T-helper 2 cell treated with Interferon-gamma antibody and Interleukin-4, amounts not matched to agents 100 ng/mL and 5 ng/mL, for 36 hours (primary cell): ENCODE data around the gene KLHL42. TPM values are rescaled to one million over a fixed set of nuclear protein-coding genes. Genes with fewer than 3 reads are reported as not detected.
"Not testable (repeated sequence)": the region's sequence is repeated elsewhere in the genome, so short reads cannot be mapped to it uniquely, and the experiment has no call there.

Source experiments
- intact Hi-C: fragments of 100-400 bp; cut with micrococcal nuclease; formaldehyde crosslinking; loops from one replicate; pipeline ENCODE4 v1.15.1; 2023
- total RNA-seq: library from RNA; stranded (reverse); gene quantifications from 2 replicates; pipeline ENCODE4 v1.2.3, GENCODE V29; 2022

The KLHL42 gene
- total RNA-seq, 1 donor from 2014 or later, result 18.5 TPM

DNA sequence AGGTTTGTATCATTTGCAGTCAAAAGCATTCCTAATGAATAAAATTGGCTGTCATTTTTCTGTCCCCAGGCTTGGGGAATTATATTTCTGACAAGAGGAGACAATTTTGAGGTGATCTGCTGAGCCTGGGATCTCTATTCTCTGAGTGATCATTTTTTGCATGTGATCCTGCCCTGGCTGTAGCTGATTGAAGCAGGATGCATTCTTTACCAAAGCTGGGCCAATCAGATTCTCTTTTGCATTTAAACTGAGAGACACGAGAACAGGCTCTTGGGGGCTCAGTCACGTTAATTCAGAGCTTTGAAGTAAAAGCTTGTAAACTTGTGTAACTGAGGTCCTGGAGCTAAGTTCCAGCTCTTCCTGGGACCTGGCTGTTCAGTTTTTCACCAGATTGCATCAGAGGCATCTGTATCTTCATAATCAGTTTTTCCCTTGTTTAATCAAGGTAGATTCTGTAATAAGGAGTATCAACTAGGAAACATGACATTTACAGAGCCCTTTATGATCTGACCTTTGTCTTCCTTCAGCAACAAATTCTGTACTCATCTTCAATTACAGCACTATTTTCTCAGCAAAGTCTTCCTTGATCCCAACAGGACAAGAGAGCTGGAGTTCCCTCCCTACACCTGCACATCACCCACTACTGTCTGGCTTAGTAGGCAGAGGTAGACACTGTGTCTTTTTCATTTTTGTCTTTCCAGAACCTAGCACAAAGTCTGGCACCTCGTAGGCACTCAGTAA is 35.0 kb downstream of the KLHL42 start:
- intact Hi-C loops, result no loop called here

DNA sequence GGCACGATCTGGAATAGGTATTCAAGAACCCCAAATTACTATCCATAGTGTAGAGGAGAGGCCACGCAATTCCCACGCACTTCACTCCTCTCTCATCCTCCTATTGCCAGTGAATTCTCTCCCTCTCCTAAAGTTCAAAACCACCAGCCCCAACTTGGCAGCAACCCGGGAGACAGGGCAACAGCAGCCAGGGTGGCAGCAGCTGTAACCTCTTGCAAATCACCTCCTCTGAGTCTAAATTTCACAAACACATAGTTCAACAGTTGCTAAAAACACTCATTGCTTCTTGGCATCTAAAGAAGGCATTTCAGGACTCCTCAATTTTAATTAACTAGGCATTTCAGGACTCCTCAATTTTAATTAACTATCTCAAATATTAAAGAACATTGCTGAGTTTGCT is 37.7 kb downstream of the KLHL42 start:
- intact Hi-C loops, result no loop called here

GRCh38 chr12:27818401-27818918 is 38.4 kb downstream of the KLHL42 start:
- intact Hi-C loops, result no loop called here

GRCh38 chr12:27820564-27820963 is 40.5 kb downstream of the KLHL42 start:
- intact Hi-C loops, result no loop called here

GRCh38 chr12:27821259-27821973 is 41.4 kb downstream of the KLHL42 start:
- intact Hi-C loops, result loop anchor here (1.0 kb wide), 1 partner anchor 88 kb away; no protein-coding TSS in a partner anchor

- intact Hi-C loops, result loop anchor here (1.0 to 2.0 kb wide), 2 partner anchors 42 to 111 kb away; partner anchors contain the start of genes KLHL42, MANSC4 and MRPS35
Measured at GRCh38 chr12:27822076-27822712, 42.2 kb downstream of the KLHL42 start.

GRCh38 chr12:27823038-27823437 is 43.0 kb downstream of the KLHL42 start:
- intact Hi-C loops, result loop anchor here (2.0 kb wide), 1 partner anchor 112 kb away; the partner anchor contains the start of gene MRPS35

DNA sequence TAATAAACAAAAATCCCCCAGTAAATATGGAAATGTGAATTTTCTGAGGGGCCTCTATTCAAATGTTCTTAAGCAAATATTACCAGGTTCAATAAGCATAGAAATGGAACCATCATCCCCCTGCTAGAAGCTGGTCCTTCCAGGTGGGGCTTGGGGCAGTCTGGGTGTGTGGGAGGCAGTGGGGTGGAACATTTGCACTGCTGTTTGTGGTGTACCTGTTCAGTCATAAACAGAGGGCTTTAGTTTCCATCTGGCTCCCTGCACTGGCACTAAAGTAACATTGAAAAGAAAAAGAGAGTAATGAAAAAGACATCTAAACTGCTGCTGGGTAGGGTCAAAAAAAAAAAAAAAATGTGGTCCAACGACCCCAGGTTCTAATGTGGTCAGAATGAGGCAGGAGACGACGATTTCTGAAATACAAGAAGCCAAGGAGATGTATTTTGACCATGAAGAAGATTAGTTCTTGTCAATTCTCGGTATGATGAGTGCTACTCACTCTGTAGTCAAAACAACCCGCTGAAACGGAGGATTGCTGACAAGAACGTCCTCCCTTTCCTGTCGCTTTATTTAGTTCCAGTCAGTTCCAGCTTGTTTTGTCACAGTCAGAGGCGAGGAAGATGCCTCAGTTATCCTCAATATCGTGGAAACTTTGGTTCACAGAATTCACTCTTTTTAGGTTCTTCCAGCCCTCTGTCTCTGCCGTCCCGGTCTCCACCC is 44.3 kb downstream of the KLHL42 start:
- intact Hi-C loops, result no loop called here

- intact Hi-C loops, result no loop called here
Measured at GRCh38 chr12:27826076-27826475, 46.0 kb downstream of the KLHL42 start.

DNA sequence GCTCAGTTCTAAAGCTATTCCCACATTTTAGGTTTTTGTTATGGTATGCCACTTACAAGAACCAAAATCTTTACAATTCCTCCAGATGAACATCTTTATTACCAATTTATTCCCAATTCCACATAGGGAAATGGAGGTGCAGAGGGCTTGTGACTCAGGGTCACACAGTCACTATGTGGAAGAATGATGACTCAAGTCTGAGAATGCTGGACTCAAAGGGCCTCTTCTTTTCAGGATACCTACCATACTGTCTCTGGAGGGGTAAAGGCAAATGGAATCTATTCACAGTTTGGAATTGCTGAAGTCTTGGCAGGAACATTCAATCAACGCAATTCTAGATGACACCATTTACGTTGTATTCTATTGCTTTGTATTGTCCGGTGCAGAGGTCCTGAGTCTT is 48.2 kb downstream of the KLHL42 start:
- intact Hi-C loops, result no loop called here

DNA sequence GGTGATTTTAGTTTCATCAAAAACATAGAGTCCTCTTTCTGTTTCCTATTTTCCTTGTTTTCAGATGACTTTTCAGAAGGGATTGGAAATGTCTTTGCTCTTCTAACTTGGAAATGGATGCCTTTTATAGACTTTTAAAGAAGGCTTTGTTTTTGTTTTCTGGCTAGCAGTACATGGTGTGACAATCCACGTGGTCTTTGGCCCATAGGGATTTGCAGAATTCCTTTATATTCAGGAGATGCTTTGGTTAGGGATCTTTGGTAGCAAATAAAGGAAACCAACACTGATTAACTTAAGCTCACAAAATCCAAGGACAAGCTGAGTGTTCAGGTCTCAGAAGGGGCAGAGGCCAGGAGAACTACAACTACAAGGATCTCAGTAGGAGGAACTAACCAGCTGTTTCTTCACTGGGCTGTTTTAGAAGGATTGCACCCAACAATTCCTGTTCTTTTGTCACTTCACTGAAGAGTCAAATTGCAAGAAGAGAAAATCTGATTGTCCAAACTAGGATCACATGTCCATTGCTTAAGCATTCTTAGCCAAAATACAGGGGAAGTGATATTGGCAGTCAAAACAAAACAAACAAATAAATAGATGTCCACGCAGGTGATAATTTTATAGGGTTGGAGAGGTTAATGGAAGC is 58.6 kb downstream of the KLHL42 start:
- intact Hi-C loops, result no loop called here

GRCh38 chr12:27840229-27840999 is 60.4 kb downstream of the KLHL42 start:
- intact Hi-C loops, result no loop called here

GRCh38 chr12:27841392-27841882 is 61.4 kb downstream of the KLHL42 start:
- intact Hi-C loops, result no loop called here

DNA sequence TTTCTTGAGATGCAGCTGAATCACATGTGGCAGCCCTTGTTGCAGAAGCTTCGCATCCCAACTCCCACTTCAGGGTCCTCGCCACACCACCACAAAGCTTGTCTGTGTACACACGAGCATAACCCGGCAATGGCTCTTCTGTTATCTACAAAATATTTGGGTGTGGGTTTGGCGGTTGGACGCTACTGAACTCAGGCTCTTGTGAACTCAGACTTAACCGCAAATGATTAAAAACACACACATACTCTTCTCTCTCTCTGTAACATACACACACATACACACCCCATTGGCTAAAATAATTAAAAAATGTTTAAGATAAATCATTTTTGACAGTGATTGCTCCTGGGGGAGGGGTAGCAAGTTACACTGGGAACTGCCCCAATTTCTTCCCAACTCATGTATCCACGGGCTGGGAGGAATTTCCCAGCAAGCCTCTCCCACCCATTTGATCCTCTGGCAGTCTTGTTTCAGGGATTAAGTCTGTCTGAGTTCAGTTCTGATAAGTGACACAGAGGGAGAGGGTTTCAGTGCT is 63.7 kb downstream of the KLHL42 start:
- intact Hi-C loops, result no loop called here

- intact Hi-C loops, result no loop called here
Measured at GRCh38 chr12:27844366-27845090, 64.5 kb downstream of the KLHL42 start.

DNA sequence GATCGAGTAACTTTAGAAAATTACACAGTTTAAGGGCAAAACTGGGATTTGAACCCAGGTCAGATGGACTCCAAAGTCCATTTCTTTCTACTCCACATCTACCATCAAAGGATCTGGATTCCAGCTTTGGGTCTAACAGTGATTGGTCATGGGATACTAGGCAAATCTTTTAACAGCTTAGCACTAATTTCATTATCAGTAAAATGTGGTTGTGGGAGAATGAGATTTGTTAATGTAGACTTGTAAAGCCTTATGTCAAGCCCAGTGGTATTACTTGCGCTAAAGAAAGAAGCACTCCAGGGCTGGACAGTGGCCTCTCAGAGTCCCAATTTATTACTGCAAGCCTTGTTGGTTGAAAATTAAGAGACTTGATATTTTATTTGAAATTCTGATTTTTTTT is 65.2 kb downstream of the KLHL42 start:
- intact Hi-C loops, result no loop called here

DNA sequence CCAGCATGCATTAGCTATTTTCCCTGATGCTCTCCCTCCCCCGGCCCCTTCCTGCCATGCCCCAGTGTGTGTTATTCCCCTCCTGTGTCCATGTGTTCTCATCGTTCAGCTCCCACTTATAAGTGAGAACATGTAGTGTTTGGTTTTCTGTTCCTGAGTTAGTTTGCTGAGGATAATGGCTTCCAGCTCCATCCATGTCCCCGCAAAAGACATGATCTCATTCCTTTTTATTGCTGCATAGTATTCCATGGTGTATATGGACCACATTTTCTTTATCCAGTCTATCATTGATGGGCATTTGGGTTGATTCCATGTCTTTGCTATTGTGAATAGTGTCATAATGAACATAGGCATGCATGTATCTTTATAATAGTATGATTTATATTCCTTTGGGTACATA is 65.7 kb downstream of the KLHL42 start:
- intact Hi-C loops, result not testable (repeated sequence)

- intact Hi-C loops, result not testable (repeated sequence)
Measured at GRCh38 chr12:27847293-27847692, 67.3 kb downstream of the KLHL42 start.

GRCh38 chr12:27851311-27851710 is 71.3 kb downstream of the KLHL42 start:
- intact Hi-C loops, result no loop called here
